Adrenal gland (tissue), 12 donors: Measurements from ENCODE around the gene OBSL1. TPM values are rescaled to one million over a fixed set of nuclear protein-coding genes. Genes with fewer than 3 reads are reported as not detected.
A peak's percentile ranks its signal among the peaks of the same experiment; 100 is the strongest.

Experiments
- DNase-seq, 7 donors: peaks; one replicate each; pipeline ENCODE4 v3.0.0-alpha.2; 2019 to 2020
- H3K27ac ChIP-seq, 5 donors: fragments of 200-600 bp; sonication (generic) in 4 of 5; 1 replicate in 3 of 5; 2 replicates in 2 of 5; pipeline versions ENCODE4 v1.5.1 to v1.8.0; 2016 to 2020; ENCODE audit warnings: mild to moderate bottlenecking in 1 of 5
- H3K27me3 ChIP-seq: fragments of 200-600 bp; 2 replicates; pipeline ENCODE4 v1.8.0; 2021
- H3K36me3 ChIP-seq, 2 donors: fragments of 200-600 bp; replicated peaks in 1 of 2; 1 replicate in 1 of 2; 2 replicates in 1 of 2; pipeline versions ENCODE4 v1.5.1 to v1.8.0; 2018 to 2022
- H3K4me1 ChIP-seq, 2 donors: fragments of 200-600 bp; replicated peaks in 1 of 2; 1 replicate in 1 of 2; 2 replicates in 1 of 2; pipeline versions ENCODE4 v1.5.1 to v1.8.0; 2018 to 2021
- H3K4me3 ChIP-seq, 4 donors: fragments of 200-600 bp; sonication (generic) in 3 of 4; one replicate each; pipeline ENCODE4 v1.5.1; 2016 to 2018
- H3K9me3 ChIP-seq, 3 donors: fragments of 200-600 bp; sonication (generic) in 1 of 3; replicated peaks in 1 of 3; 1 replicate in 2 of 3; 2 replicates in 1 of 3; pipeline versions ENCODE4 v1.5.1 to v1.8.0; 2016 to 2021
- CTCF ChIP-seq, 6 experiments: fragments of 450-650 bp in 4 of 6; fragments of 200-600 bp in 2 of 6; sonication (generic) in 1 of 6; IDR thresholded peaks; 1 replicate in 5 of 6; 2 replicates in 1 of 6; pipeline versions ENCODE4 v1.5.1 to v1.8.0; 2016 to 2021; ENCODE audit warnings: antibody characterized with exemption in 6 of 6, mild to moderate bottlenecking in 2 of 6, moderate library complexity in 1 of 6
- POLR2A ChIP-seq, 2 donors: fragments of 450-650 bp; IDR thresholded peaks; one replicate each; pipeline ENCODE4 v1.6.1; 2017; ENCODE audit warnings: antibody characterized with exemption in 2 of 2, mild to moderate bottlenecking in 2 of 2, moderate library complexity in 1 of 2
- WGBS, 4 donors: extraction: QIAGEN DNeasy Blood & Tissue Kit in 2 of 4; methylation state at CpG; one replicate each; pipeline versions ENCODE4 v1.1.5 to v1.1.7; 2013 to 2017; 5-methylcytosine and 5-hydroxymethylcytosine counted together
- intact Hi-C, 2 donors: fragments of 100-400 bp; cut with DNase I; formaldehyde crosslinking; loops; one replicate each; pipeline versions ENCODE4 v1.14.1 to v1.15.0; 2022 to 2023
- polyA plus RNA-seq, 3 donors: library from polyadenylated mRNA; stranded (reverse); fragments of 200-250 nt in 2 of 3; fragments of 350-450 nt in 1 of 3; fragmentation: Illumina TruSeq in 1 of 3; extraction: RNeasy Lipid Tissue Mini Kit (QIAGEN cat#74804) in 1 of 3; gene quantifications; one replicate each; pipeline ENCODE4 v1.2.3, GENCODE V29; 2013 to 2014
- total RNA-seq, 9 donors: library from RNA; depleted of rRNA in 4 of 9; stranded (reverse); fragments of >200 nt in 4 of 9; fragments of 120-200 nt in 1 of 9; fragmentation: NEBNext Ultra II Directional in 1 of 9; extraction: Animal tissue kit (Norgen Biotek cat#: 25700) in 1 of 9; gene quantifications; one replicate each; pipeline versions ENCODE4 v1.1.0 to v1.2.4, GENCODE V29; 2013 to 2023
- donor health status: healthy with polysubstance abuse.
- donor health status: Bipolar disorder and iron deficiency.
- donor health status: DM: yes; HTN: yes; CAD: no.
- donor health status: DM: no; HTN: no; CAD: no.
- donor health status: DM: no; HTN: no; CAD: no.
- donor health status: DM: yes; HTN: yes; CAD: no.

The OBSL1 gene
- total and polyA plus RNA-seq, 12 donors, result 63.9 to 427 (median 181) TPM

- Histone ChIP-seq H3K4me1 (peaks cover 0 to 6% of the 10 kb centered on the region in 2 donors), H3K27ac (no peak overlapping the region), H3K27me3 (peaks cover 31% of the 10 kb centered on the region), H3K9me3 (no peaks in the 10 kb centered on the region), H3K36me3 (no peaks in the 10 kb centered on the region), H3K4me3 (no peak overlapping the region)
- WGBS, 4 donors, result 15 to 33% (median 21%) methylated on average over 14 to 16 of the region's 16 CpGs
- DNase-seq, result no peak
- TF ChIP-seq CTCF (IDR thresholded peaks at IDR 0.05), result no peak
- no peak for TF ChIP-seq POLR2A (IDR thresholded peaks at IDR 0.05)
- intact Hi-C loops, result no loop called here
Observed at GRCh38 chr2:219512524-219513216, 58.7 kb downstream of the OBSL1 start.

DNA sequence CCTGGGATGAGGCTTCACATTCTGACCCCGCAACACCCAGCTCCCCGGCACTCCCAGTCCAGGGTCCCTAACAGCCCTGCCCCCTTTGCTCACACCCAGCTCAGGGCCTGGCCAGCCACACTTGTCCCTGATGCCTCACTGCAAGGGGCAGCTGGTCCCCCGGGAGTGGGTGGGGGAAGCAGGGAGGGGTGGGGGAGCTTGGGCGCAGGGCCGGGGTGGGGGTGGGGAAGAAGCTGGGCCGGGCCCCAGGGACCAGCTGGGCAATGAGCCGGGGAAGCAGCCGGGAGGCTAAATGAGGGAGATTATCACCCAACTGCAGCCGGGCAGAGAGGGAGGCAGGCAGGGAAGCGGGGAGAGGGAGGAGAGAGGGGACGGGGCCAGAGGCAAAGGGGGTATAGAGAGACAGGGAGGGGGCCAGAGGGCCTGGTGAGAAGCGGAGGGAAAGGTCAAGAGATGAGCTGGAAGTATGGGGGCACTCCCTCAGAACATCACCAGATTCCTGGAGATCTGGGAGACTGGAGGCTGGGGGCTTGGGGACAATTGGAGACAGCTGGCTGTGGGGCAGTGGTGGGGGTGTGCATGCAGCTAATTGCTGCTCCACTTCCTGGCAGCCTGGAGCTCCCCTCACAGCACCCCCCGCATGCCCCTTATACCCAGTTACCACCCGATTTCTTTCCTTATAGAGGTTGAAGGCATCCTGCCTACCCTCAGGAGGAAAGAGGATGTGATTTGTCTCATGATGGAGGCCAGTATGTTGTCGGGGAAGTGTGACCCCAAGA, 59.6 kb downstream of the OBSL1 start:
- WGBS, 4 donors, result 22 to 32% (median 27%) methylated on average over 7 to 15 of the region's 15 CpGs

GRCh38 chr2:219510512-219511135, 60.7 kb downstream of the OBSL1 start:
- Histone ChIP-seq H3K27ac (no peak overlapping the region), H3K4me1 (peaks cover 0 to 6% of the 10 kb centered on the region in 2 donors), H3K27me3 (peaks cover 27% of the 10 kb centered on the region), H3K4me3 (no peak overlapping the region), H3K36me3 (peaks cover 0 to 12% of the 10 kb centered on the region in 2 donors), H3K9me3 (no peaks in the 10 kb centered on the region)
- intact Hi-C loops, result no loop called here
- DNase-seq, result no peak
- WGBS, 4 donors, result 10 to 27% (median 14%) methylated on average over 5 to 22 of the region's 22 CpGs
- TF ChIP-seq POLR2A (IDR thresholded peaks at IDR 0.05) (no peak), CTCF (IDR thresholded peaks at IDR 0.05) (no peak)

More for the DNA sequence above, 59.6 kb downstream of the OBSL1 start:
- H3K9me3 ChIP-seq, result no peaks in the 10 kb centered on the region
- peaks cover 0 to under 1% of the 10 kb centered on the region in 2 donors for H3K36me3 ChIP-seq
- intact Hi-C loops, result no loop called here
- H3K27me3 ChIP-seq, result peaks cover 31% of the 10 kb centered on the region
- no peak for DNase-seq
- no peak overlapping the region for H3K4me3 ChIP-seq
- H3K4me1 ChIP-seq, result peaks cover 0 to 6% of the 10 kb centered on the region in 2 donors
- TF ChIP-seq POLR2A (IDR thresholded peaks at IDR 0.05), result no peak
- TF ChIP-seq CTCF (IDR thresholded peaks at IDR 0.05), result no peak
- H3K27ac ChIP-seq, result peak overlapping the region in 1 of 5 donors; percentile 3
